ENCODE results near the gene PDSS2.
"Not testable (repeated sequence)": the region's sequence is repeated elsewhere in the genome, so short reads cannot be mapped to it uniquely, and the experiment has no call there.

Gene PDSS2

DNA sequence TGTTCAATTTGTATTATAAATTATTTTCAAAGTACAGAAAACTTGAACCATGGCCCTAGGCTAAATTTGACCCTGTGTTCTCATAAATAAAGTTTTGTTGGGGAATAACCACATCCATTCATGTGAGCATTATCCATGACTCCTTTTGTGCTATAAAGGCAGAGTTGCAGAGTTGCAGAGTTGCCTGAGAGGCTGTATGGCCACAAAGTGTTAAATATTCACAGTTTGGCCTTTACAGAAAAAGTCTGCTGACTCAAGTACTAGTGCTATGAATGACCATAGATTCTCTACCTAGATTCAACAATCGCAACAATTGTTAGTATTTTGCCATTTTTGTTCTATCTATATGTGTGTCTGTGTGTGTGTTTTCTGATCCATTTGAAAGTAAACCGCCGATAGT is 297.8 kb downstream of the PDSS2 start:
- no peak for DNase-seq (ENCODE audit: low read depth)

GRCh38 chr6:107156617-107157016 is 302.7 kb downstream of the PDSS2 start:
- DNase-seq (ENCODE audit: low read depth) = no peak

GRCh38 chr6:107154801-107155160 is 304.6 kb downstream of the PDSS2 start:
- DNase-seq (ENCODE audit: low read depth) = no peak

DNA sequence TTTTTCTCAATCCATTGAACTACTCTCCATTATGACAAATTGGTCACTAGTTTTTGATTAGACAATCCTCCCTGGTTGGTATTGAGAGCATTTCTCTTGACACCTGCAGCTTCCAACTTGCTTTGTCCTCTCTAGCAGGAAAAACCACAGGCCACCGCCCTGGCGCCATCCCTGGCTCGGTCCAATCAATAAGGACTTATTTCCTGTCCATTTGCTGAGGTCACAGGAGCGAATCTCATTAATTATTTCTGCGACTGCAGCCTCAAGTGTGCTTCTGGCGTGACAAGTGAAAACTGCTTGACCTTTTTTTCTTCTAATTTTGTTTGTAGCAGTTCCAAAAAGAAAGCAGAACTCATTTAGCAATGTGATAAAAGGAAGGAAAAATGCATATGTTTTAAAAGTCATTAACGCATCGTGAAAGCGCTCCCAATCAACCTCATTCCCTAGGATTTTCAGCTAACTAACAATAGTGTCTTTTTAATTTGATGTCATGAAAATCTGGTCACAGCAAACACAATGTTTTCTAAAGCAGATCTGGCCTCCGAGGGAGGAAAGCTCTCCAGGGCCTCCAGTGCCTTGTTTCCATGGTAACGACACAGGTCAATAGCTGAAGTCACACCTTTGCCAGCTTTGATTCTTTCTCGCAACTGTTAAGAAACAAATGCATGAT is 305.1 kb downstream of the PDSS2 start:
- DNase-seq (ENCODE audit: low read depth) = no peak

- no peak for DNase-seq (ENCODE audit: low read depth)
These were observed 306.5 kb downstream of the PDSS2 start for GRCh38 chr6:107152638-107153430.

GRCh38 chr6:107144666-107145065 is 314.7 kb downstream of the PDSS2 start:
- no peak for DNase-seq (ENCODE audit: low read depth)

- DNase-seq (ENCODE audit: low read depth) = no peak
These were observed 315.4 kb downstream of the PDSS2 start for GRCh38 chr6:107144014-107144413.

DNA sequence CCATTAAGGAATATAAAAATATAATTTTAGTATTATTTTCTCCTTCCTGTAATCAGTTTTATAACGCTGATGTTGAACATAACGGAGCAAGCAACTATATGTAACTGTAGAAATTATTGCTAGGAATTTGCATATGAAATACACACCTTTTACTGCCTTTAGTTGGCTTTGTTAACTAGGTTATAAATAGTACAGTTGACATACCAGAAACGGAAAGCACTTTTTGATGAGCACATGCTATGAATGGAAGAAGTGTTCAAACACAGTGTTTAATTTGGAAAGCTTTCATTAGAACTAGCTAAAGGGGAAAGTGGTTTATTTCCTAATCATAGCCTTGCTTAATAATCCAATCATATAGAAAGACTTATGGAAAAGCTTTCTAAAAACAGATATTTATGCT is 318.8 kb downstream of the PDSS2 start:
- DNase-seq (ENCODE audit: low read depth) = no peak

DNA sequence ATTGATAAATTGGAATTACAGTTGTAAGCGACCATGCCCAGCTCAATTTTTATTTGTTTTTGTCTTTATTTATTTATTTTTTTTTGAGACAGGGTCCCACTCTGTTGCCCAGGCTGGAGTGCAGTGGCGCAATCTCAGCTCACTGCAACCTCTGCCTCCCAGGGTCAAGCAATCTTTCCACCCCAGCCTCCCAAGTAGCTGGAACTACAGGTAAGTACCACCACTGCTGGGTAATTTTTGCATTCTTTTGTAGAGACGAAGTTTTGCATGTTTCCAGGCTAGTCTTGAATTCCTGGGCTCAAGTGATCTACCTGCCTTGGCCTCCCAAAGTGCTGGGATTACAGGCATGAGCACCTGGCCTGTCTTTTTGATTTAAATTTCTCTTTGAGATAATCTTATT is 323.0 kb downstream of the PDSS2 start:
- DNase-seq (ENCODE audit: low read depth) = not testable (repeated sequence)

DNA sequence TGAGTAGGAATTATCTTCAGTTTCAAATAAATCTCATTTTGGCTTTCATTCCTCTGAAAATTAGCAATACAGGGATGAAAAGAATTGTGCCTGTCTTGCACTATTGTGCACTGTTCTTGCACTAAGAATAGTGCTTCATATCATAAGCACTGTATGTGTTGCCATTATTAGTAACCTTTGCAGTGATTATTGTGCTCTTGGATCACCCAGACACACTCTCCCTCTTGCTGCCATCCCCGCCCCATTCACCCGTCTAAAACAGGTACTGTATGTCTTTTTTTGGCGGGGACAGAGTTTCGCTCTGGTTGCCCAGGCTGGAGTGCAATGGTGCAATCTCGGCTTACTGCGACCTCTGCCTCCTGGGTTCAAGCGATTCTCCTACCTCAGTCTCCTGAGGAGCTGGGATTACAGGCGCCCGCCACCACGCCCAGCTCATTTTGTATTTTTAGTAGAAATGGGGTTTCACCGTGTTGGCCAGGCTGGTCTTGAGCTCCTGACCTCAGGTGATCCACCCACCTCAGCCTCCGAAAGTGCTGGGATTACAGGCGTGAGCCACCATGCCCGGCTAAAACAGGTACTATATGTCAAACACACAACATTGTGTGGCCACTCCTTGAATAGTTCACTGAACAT is 324.2 kb downstream of the PDSS2 start:
- not testable (repeated sequence) for DNase-seq (ENCODE audit: low read depth)

DNA sequence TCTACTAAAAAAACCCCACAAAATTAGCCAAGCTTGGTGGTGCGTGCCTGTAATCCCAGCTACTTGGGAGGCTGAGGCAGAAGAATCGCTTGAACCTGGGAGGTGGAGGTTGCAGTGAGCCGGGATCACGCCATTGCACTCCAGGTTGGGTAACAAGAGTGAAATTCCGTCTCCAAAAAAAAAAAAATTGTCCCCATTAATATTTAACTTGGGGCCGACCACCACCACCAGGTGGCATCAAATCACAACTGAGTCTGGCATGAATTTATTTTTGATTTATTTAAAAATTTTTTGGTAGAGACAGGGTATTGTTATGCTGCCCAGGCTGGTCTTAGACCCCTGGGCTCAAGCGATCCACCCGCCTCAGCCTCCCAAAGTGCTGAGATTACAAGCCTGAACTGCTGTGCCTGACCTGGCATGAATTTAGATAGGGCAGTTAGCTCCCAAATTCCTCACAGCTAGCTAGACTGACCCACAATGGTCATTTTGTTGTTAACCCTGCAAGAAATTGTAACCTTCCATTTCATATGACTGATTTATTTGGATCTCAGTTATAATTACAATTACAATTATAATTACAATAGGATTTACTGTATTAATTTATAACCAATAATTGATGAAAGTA is 326.9 kb downstream of the PDSS2 start:
- no peak for DNase-seq (ENCODE audit: low read depth)

- DNase-seq (ENCODE audit: low read depth) = no peak
These were observed 329.9 kb downstream of the PDSS2 start for GRCh38 chr6:107129370-107129925.

DNA sequence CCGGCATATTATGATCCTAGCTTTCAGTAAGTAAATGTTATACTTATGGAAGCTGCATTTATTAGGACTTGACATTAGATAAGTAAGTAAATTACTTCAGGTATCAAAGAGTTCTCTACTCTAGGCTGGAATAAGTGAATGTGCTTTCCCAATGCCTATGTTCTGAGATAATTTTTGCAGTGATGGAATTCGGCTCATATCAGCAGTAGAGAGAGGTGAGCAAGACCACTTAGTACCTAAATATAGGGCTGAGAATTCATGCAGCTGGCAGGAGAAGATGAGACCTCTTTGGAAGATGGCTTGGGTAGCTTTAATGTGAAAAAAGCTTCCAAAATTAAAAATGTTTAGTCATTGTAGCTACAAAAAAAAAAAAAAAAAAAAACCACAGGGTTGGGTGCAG is 330.8 kb downstream of the PDSS2 start:
- DNase-seq (ENCODE audit: low read depth) = no peak

GRCh38 chr6:107128175-107128574 is 331.2 kb downstream of the PDSS2 start:
- no peak for DNase-seq (ENCODE audit: low read depth)

DNA sequence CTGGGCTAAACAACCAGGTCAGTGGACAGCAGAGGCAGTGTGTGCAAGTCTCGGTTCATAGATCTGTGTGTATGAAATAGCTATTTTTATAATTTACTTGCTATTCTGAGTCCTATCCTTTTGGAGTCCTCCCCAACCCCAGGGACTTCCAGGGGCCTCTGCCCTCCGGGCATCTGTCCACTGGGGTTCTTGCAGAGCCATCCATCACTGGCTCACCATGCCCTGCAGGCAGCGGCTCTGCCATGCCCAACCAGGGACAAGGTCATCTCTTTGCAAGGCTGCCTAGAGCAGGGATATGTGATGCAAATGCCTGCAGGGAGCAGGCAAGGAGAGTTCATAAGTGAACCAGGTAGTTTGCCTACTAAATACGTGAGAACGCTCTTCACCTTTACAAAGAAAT is 333.6 kb downstream of the PDSS2 start:
- DNase-seq (ENCODE audit: low read depth) = no peak

DNA sequence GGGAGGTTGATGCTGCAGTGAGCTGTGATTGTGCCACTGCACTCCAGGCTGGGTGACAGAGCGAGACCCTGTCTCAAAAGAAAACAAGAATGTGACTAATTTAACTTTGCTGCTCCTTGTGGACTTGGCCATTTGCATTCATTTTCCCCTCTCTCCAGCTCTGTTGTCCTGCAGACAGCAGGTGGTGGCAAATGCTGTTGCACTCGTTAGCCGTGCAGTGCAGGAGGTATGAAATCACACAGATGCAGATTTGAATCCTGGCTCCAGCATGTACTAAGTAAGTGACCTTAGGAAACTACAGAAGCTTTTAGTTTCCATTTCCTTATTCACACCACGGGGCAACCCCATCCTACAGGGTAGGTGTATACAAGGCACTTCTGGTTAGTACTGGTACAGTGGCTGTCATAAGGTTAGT is 334.4 kb downstream of the PDSS2 start:
- DNase-seq (ENCODE audit: low read depth) = no peak

DNA sequence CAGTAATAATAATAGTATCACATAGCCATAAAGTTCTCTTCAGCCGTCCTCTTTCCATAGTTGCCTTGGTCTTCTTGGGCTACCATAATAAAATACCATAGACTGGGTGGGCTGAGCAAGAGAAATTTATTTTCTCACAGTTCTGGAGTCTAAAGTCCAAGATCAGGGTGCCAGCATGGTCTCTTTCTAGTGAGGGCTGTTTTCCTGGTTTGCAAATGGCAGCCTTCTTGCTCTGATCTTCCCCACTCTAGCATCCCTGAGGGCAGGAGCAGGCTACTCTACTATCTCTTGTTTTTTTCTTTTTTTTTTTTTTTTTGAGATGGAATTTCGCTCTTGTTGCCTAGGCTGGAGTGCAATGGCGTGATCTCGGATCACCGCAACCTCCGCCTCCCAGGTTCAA is 335.9 kb downstream of the PDSS2 start:
- no peak for DNase-seq (ENCODE audit: low read depth)

DNA sequence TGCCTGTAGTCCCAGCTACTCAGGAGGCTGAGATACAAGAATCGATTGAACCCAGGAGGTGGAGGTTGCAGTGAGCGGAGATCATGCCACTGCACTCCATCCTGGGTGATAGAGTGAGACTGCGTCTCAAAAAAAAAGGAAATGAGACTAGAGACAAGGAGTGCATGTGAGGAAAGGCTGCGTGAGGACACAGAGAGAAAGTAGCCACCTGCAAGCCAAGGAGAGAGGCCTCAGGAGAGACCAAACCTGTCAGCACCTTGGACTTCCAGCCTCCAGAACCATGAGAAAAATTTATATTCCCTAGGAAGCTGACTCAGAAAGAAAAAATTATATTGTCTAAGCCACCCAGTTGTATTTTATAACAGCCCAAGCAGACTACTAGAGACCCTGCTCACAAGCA is 336.6 kb downstream of the PDSS2 start:
- no peak for DNase-seq (ENCODE audit: low read depth)

GRCh38 chr6:107121964-107122495 is 337.3 kb downstream of the PDSS2 start:
- DNase-seq (ENCODE audit: low read depth) = no peak

GRCh38 chr6:107121266-107121665 is 338.1 kb downstream of the PDSS2 start:
- no peak for DNase-seq (ENCODE audit: low read depth)

- DNase-seq (ENCODE audit: low read depth) = no peak
These were observed 339.0 kb downstream of the PDSS2 start for GRCh38 chr6:107120404-107120803.

GRCh38 chr6:107118976-107119375 is 340.4 kb downstream of the PDSS2 start:
- DNase-seq (ENCODE audit: low read depth) = no peak

All from GM04503 (cell line).